IPS-18a (cell line): ENCODE results near the gene PAQR8.

ENCODE experiments used
- H3K27ac ChIP-seq: one replicate; pipeline ENCODE4 v1.5.1; 2013; ENCODE audit warnings: low read length
- H3K27me3 ChIP-seq: one replicate; pipeline ENCODE4 v1.6.1; 2013; ENCODE audit warnings: mild to moderate bottlenecking, low read length; ENCODE audit not compliant: control insufficient read depth, insufficient read depth
- H3K36me3 ChIP-seq: one replicate; pipeline ENCODE4 v1.6.1; 2013; ENCODE audit warnings: low read depth, low read length; ENCODE audit not compliant: control insufficient read depth
- H3K4me1 ChIP-seq: one replicate; pipeline ENCODE4 v1.6.1; 2013; ENCODE audit warnings: low read depth, low read length; ENCODE audit not compliant: control insufficient read depth
- H3K4me3 ChIP-seq: one replicate; pipeline ENCODE4 v1.5.1; 2013; ENCODE audit warnings: low read length
- H3K9ac ChIP-seq: one replicate; pipeline ENCODE4 v1.6.1; 2013; ENCODE audit warnings: mild to moderate bottlenecking, low read length, moderate library complexity
- H3K9me3 ChIP-seq: one replicate; pipeline ENCODE4 v1.6.1; 2013; ENCODE audit warnings: low read depth, low read length; ENCODE audit not compliant: control insufficient read depth

Gene PAQR8, protein sequence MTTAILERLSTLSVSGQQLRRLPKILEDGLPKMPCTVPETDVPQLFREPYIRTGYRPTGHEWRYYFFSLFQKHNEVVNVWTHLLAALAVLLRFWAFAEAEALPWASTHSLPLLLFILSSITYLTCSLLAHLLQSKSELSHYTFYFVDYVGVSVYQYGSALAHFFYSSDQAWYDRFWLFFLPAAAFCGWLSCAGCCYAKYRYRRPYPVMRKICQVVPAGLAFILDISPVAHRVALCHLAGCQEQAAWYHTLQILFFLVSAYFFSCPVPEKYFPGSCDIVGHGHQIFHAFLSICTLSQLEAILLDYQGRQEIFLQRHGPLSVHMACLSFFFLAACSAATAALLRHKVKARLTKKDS

DNA sequence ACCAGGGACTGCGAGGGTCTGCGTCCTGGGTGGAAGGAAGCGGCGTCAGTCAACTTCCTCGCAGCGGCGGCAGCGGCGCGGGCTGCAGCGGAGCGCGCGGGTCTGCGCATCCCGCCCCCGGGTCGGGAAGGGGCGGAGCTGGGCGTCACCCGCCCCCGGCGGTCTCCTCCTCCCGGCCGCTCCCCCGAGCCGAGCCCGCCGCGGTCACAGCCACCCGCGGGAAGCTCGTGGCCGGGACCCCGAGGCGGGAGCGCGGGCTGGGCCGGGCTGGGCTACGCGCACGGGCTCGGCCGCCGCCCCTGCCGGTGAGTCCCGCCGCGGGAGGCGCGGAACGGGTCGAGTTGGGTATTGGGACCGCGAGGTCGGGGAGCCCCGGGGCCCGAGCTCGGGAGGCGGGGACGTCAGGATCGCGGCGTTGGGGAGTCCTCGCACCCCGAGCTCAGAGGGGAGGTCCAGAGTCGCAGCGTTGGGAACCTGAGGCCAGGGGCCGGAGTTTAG, at the start of gene PAQR8:
Gene PAQR8, plus strand, starts transcription at position 207 of the 498 bp plus-strand sequence. CDS start 41,063 bp downstream, outside the sequence.
- peaks cover 36% of the 10 kb centered on the region for H3K27me3 ChIP-seq
- no peaks in the 10 kb centered on the region for H3K36me3 ChIP-seq
- peak within 1 kb of the TSS; percentile 76 for H3K4me3 ChIP-seq
- H3K9me3 ChIP-seq: no peaks in the 10 kb centered on the region
- no peak within 1 kb of the TSS for H3K27ac ChIP-seq
- peaks cover 8% of the 10 kb centered on the region for H3K4me1 ChIP-seq
- H3K9ac ChIP-seq: peak within 1 kb of the TSS; percentile 59

DNA sequence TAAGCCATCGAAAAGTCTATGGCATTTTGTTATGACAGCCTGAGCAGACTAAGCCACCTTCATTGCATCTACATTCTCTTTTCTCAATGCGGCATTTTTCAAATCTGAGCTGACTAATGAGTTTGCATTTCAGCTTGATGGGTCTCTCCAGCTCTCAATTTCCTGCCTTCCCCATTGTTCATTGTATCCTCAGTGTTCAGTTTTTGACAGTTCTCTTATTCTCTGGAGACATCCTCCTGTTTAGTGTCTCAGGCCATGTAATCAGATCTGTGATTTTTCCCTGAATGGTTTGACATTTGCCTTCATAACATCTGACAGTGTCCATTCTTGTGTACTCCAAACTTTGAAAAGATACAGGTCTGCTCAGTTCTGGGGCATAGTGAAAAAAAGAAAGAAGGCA, 49.5 kb upstream of the PAQR8 start:
- Histone ChIP-seq H3K9ac (no peak overlapping the region), H3K4me1 (no peaks in the 10 kb centered on the region), H3K27ac (no peak overlapping the region), H3K9me3 (no peaks in the 10 kb centered on the region), H3K36me3 (no peaks in the 10 kb centered on the region), H3K4me3 (no peak overlapping the region), H3K27me3 (no peaks in the 10 kb centered on the region)

DNA sequence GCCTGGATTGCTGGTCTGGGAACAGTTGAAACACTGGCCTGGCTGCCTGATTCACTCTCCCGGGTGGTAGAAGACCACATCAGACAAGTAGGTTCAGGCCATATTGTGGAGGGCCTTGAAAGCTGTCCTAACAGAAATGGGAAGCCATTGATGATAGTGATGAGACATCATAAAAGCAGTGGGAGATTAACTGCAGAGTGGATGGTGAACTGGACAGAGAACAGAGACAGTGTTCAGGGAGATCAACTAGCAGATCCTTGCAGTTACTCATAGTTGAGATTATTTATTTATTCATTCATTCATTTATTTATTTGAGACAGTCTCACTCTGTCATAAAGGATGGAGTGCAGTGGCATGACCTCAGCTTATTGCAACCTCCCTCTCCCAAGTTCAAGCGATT, 47.2 kb upstream of the PAQR8 start:
- Histone ChIP-seq H3K36me3 (no peaks in the 10 kb centered on the region), H3K9me3 (no peaks in the 10 kb centered on the region), H3K4me1 (no peaks in the 10 kb centered on the region), H3K9ac (no peak overlapping the region), H3K27me3 (no peaks in the 10 kb centered on the region), H3K4me3 (no peak overlapping the region), H3K27ac (no peak overlapping the region)

DNA sequence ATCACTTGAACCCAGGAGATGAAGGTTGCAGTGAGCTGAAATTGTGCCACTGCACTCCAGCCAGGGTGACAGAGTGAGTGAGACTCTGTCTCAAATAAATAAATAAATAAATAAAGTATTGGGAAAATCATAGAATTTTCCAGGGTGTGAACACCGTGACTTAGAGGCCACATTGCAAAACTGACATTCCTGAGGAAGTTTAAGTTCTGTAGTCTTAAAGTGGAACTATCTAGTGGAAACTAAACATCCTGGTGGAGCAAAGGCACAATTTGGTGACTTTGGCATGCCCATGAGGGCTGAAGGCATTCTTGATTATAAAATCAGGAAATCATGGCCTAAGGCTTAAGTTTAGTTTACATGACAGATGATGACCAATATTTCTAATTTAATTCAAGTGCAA, 44.7 kb upstream of the PAQR8 start:
- Histone ChIP-seq H3K27ac (no peak overlapping the region), H3K4me1 (no peaks in the 10 kb centered on the region), H3K27me3 (no peaks in the 10 kb centered on the region), H3K36me3 (no peaks in the 10 kb centered on the region), H3K9ac (no peak overlapping the region), H3K4me3 (no peak overlapping the region), H3K9me3 (no peaks in the 10 kb centered on the region)

DNA sequence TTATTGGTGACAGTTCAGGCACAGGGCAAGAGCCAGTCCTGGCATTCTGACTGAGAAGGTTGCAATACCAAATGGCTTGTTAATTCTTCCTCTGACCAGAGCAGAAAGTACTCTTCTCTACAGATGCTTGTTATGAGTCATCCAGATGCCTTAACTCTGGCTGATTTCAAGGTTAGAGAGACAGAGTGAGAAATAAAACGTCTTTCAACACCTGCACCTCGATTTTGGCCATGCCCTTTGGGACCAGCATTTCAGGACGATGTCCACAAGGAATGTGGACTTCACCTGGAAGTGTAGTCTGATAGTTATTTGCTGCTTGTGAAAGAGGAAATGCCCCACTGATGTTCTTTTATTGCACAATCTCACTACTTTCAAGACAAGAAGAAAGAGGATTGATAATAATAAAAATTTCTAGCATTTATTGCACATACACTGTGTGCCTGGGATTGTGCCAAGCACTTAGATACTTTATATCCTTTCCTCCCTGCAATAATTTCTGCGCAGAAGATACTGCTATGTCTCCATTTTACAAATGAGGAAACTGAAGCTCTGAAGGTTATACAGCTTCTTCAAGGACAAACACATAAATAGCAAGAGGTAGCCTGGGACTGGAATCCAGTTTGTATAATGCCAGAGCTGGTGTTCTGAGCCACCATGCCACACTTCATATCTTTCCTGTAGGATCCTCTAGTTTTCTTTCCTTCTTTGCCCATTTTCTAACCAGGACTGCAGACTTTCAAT, 43.9 kb upstream of the PAQR8 start:
- no peaks in the 10 kb centered on the region for H3K36me3 ChIP-seq
- no peaks in the 10 kb centered on the region for H3K27me3 ChIP-seq
- no peak overlapping the region for H3K9ac ChIP-seq
- H3K9me3 ChIP-seq: no peaks in the 10 kb centered on the region
- H3K4me1 ChIP-seq: no peaks in the 10 kb centered on the region
- no peak overlapping the region for H3K27ac ChIP-seq
- no peak overlapping the region for H3K4me3 ChIP-seq

DNA sequence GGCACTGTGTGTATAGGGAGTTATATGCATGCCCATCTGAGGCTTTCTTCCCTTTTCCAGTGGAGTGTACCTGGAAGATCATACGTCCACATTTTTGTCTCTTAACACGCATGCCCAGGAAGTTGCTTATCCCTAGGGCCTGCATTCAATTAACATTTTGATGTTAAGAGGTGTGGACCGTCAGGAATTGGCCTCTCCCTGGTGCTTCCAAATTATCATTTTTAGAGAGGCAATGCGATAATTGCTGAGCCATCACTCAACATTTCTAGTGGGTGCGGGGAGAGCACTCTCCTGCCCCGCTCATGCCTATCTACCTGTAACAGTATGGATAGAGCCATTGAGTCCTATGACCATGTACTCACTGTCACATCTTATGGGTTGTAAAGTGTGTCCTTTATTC, 37.8 kb upstream of the PAQR8 start:
- Histone ChIP-seq H3K27ac (no peak overlapping the region), H3K9ac (no peak overlapping the region), H3K27me3 (no peaks in the 10 kb centered on the region), H3K36me3 (no peaks in the 10 kb centered on the region), H3K4me1 (peaks cover 19% of the 10 kb centered on the region), H3K4me3 (no peak overlapping the region), H3K9me3 (no peaks in the 10 kb centered on the region)

DNA sequence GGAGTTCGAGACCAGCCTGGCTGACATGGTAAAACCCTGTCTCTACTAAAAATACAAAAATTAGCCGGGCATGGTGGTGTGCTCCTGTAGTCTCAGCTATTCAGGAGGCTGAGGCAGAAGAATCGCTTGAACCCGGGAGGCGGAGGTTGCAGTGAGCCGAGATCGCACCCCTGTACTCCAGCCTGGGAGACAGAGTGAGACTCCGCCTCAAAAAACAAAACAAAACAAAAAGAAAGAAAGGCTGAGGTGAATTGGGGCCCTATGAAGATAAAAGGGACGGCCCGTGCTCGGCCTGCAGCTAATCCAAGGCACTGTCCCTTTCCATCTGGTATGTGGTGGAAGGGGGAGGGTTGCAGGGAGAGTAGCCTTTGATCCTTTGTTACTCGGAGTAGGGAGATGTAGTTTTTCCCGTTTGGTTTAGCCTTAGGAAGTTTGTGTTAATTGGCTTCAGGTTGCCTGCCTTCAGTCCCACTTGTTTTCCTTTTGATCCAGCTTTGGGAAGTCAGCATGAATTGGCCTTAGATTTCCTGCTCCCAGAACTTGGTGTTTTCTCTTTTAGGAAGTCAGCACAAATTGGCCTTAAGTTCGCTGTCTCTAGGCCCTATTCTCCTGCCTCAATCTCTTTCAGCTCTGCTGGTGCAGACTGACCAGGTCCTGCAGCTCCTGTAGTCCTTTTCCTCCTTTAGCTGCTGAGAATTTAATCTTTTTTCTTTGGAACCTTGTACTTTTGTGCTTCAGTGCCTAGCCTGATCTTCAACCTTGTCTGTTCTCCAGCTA, 36.1 kb upstream of the PAQR8 start:
- peak overlapping the region; percentile 12 for H3K9ac ChIP-seq
- peak overlapping the region; percentile 34 for H3K4me3 ChIP-seq
- no peaks in the 10 kb centered on the region for H3K27me3 ChIP-seq

DNA sequence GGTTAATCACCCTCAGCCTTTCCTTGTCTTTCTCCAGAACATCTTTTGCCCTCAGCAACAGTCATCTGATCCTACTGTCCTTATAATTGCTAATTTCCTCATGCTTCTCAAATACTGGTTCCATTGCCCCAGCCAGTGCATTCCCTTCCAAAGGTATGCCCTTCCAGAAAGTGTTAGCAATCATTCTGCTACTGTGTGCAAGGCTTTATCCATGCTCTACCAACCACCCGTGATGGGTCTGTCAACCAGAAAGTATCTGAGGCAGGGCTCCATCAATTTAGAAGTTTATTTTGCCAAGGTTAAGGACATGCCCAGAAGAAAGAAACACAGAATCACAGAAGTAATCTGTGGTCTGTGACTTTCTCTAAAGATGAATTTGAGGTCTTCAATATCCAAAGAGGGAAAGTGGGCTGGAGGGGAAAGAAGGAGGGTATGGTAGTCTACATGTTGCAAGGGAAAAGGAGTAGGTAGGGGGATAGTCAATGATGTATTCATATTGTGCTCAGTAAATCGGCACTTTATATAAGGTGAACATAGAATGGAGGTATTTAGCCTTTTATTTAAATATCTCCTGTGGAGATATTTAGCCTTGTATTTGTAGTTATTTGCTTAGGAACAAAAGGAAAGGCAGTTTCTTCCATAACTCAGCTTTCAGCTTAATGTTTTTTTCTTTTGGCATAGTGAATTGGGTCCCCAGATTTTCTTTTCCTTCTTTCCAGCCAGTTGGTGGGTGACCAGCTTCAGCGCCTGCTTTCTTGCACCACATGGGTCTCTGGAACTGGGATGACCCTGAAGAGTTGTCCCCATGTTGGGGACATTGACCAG, 35.2 kb upstream of the PAQR8 start:
- Histone ChIP-seq H3K36me3 (no peaks in the 10 kb centered on the region), H3K4me1 (peaks cover 19% of the 10 kb centered on the region), H3K9me3 (no peaks in the 10 kb centered on the region), H3K4me3 (peak overlapping the region; percentile 34), H3K9ac (peak overlapping the region; percentile 12), H3K27ac (no peak overlapping the region), H3K27me3 (no peaks in the 10 kb centered on the region)

More for the DNA sequence above, 36.1 kb upstream of the PAQR8 start:
- H3K27ac ChIP-seq: peak overlapping the region; percentile 29
- H3K9me3 ChIP-seq: no peaks in the 10 kb centered on the region
- no peaks in the 10 kb centered on the region for H3K36me3 ChIP-seq
- H3K4me1 ChIP-seq: peaks cover 19% of the 10 kb centered on the region

DNA sequence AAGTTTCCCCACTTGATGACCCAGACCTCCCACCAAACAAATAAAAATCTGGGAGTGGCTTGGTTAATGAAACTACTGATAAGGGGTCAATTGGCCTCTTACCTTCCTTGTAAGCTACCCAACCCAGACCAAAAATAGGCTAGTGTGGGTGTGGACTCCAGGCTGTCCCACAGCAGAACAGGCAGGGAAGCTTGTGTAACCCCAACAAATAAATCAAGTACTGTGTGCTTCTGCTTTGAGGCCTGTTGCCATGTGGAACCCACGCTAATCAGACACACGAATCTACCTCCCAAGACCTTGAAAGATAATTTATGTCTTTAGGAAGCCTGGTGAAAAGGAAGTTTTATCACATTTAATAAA, 33.7 kb upstream of the PAQR8 start:
- peaks cover 19% of the 10 kb centered on the region for H3K4me1 ChIP-seq
- no peak overlapping the region for H3K9ac ChIP-seq
- no peaks in the 10 kb centered on the region for H3K36me3 ChIP-seq
- H3K27me3 ChIP-seq: no peaks in the 10 kb centered on the region
- no peak overlapping the region for H3K4me3 ChIP-seq
- no peak overlapping the region for H3K27ac ChIP-seq
- no peaks in the 10 kb centered on the region for H3K9me3 ChIP-seq

DNA sequence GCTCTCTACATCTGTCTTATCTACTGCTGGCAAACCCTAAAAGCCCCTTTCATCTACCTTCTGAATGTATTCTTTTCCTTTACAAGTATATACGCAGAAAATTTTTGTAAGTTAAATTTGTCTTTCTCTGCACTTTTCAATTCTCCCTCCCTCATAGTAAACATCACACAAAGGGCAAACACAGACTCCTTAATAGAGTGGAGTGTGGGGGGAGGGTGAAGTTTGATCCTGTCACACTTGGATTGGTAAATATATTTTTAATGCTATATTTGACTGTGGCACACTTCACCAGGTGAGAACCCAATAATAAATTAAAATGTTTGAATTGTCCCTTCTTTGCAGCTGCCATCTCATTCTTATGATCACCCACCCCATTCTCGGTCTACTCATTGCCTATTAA, 33.2 kb upstream of the PAQR8 start:
- Histone ChIP-seq H3K4me1 (peaks cover 19% of the 10 kb centered on the region), H3K36me3 (no peaks in the 10 kb centered on the region), H3K27me3 (no peaks in the 10 kb centered on the region), H3K9me3 (no peaks in the 10 kb centered on the region), H3K4me3 (no peak overlapping the region), H3K27ac (no peak overlapping the region), H3K9ac (no peak overlapping the region)

DNA sequence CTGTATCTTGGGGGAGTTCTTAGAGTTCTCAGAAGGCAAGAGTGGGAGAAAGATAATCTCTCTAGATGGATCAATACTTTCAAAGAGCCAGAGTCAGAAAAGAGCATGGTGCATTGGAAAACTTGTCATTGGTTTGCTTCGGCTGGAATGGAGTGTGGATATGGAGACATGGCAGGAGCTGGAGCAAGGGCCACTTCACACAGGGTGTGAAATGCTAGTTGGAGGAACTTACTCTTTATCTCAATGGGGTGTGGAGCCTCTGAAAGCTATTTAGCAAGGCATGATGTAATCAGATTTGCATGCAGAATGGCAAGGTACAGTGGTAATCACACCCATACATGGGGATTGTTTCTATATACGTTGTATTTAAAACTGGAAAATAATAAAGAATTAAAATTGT, 31.5 kb upstream of the PAQR8 start:
- H3K27ac ChIP-seq: no peak overlapping the region
- no peaks in the 10 kb centered on the region for H3K36me3 ChIP-seq
- no peak overlapping the region for H3K9ac ChIP-seq
- no peaks in the 10 kb centered on the region for H3K9me3 ChIP-seq
- no peak overlapping the region for H3K4me3 ChIP-seq
- peaks cover 18% of the 10 kb centered on the region for H3K4me1 ChIP-seq
- no peaks in the 10 kb centered on the region for H3K27me3 ChIP-seq
